ENCODE results near the gene CLEC4D.
"Not testable (repeated sequence)": the region's sequence is repeated elsewhere in the genome, so short reads cannot be mapped to it uniquely, and the experiment has no call there.

Gene CLEC4D

GRCh38 chr12:8513256-8513655 is at the start of gene CLEC4D:
Gene CLEC4D, plus strand, starts transcription at chr12:8513503. Its CDS starts 230 bp downstream, at chr12:8513733.
- no peak for DNase-seq

- DNase-seq, result no peak
Measured at GRCh38 chr12:8465301-8465996, 47.9 kb upstream of the CLEC4D start.

- DNase-seq, result no peak
Measured at GRCh38 chr12:8466241-8466640, 47.1 kb upstream of the CLEC4D start.

GRCh38 chr12:8471090-8471489 is 42.2 kb upstream of the CLEC4D start:
- DNase-seq, result no peak

GRCh38 chr12:8475508-8476203 is 37.6 kb upstream of the CLEC4D start:
- no peak for DNase-seq

GRCh38 chr12:8482571-8483061 is 30.7 kb upstream of the CLEC4D start:
- no peak for DNase-seq

GRCh38 chr12:8483079-8483478 is 30.2 kb upstream of the CLEC4D start:
- no peak for DNase-seq

- no peak for DNase-seq
Measured at GRCh38 chr12:8491646-8492530, 21.4 kb upstream of the CLEC4D start.

GRCh38 chr12:8493084-8493483 is 20.2 kb upstream of the CLEC4D start:
- DNase-seq, result no peak

GRCh38 chr12:8495671-8496070 is 17.6 kb upstream of the CLEC4D start:
- DNase-seq, result not testable (repeated sequence)

GRCh38 chr12:8496074-8496473 is 17.2 kb upstream of the CLEC4D start:
- DNase-seq, result not testable (repeated sequence)

GRCh38 chr12:8499616-8500015 is 13.7 kb upstream of the CLEC4D start:
- no peak for DNase-seq

GRCh38 chr12:8501720-8502119 is 11.6 kb upstream of the CLEC4D start:
- DNase-seq, result no peak

- DNase-seq, result no peak
Measured at GRCh38 chr12:8504351-8504750, 9.0 kb upstream of the CLEC4D start.

- DNase-seq, result no peak
Measured at GRCh38 chr12:8507596-8507995, 5.7 kb upstream of the CLEC4D start.

GRCh38 chr12:8508223-8508622 is 5.1 kb upstream of the CLEC4D start:
- no peak for DNase-seq

- DNase-seq, result no peak
Measured at GRCh38 chr12:8508910-8509841, 4.1 kb upstream of the CLEC4D start.

GRCh38 chr12:8517971-8518370 is 4.7 kb downstream of the CLEC4D start:
- no peak for DNase-seq

- DNase-seq, result no peak
Measured at GRCh38 chr12:8519171-8519570, 5.9 kb downstream of the CLEC4D start.

- no peak for DNase-seq
Measured at GRCh38 chr12:8527250-8528130, 14.2 kb downstream of the CLEC4D start.

GRCh38 chr12:8532045-8532444 is 18.7 kb downstream of the CLEC4D start:
- no peak for DNase-seq

Data from activated CD4-positive, alpha-beta T cell treated with anti-CD3 and anti-CD28 coated beads for 1 hour (primary cell).